Measurements from ENCODE around the gene TKTL1. TPM values are rescaled to one million over a fixed set of nuclear protein-coding genes. Genes with fewer than 3 reads are reported as not detected.

Gene TKTL1
- polyA plus RNA-seq, 1 donor (not counting 4 experiments of a cell fraction or from before 2014, with no cell fraction given): not detected

DNA sequence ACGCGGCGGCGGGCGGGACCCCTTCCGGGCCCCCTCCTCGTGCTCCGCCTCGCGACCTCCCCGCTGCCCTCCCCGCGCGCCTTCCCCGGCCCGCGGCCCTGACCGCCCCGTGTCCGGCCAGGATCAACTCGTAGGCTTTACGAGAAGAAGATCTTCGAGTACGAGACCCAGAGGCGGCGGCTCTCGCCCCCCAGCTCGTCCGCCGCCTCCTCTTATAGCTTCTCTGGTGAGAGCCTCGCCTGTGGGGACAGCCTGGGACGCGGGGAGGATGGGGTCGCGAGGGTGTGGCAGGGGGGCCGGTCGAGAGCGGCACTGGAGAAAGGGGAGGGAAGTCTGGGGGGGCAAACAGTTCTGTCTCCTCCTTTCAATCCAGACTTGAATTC, 84.0 kb downstream of the TKTL1 start:
- H3K9ac ChIP-seq (ENCODE audit: control insufficient read depth, extremely low read depth, insufficient read depth, low read length): peak overlapping the region; percentile 93
- H4K20me1 ChIP-seq (ENCODE audit: control insufficient read depth, extremely low read depth, insufficient read depth, low read length): no peaks in the 10 kb centered on the region
- H3K27ac ChIP-seq (ENCODE audit: control insufficient read depth, insufficient read depth, low read length): peak overlapping the region; percentile 83
- no peak for DNase-seq (ENCODE audit: low read depth, low spot score)
- H3K4me2 ChIP-seq (ENCODE audit: control insufficient read depth, extremely low read depth, insufficient read depth, low read depth, low read length): peak overlapping the region; percentile 68
- no peaks in the 10 kb centered on the region for H3K9me1 ChIP-seq (ENCODE audit: control insufficient read depth, extremely low read depth, insufficient read depth, low read length)
- H3K36me3 ChIP-seq (ENCODE audit: control insufficient read depth in 2 of 2, extremely low read depth in 1 of 2, insufficient read depth in 2 of 2, low read length in 2 of 2): peaks cover 1 to 10% of the 10 kb centered on the region in 2 experiments
- no peaks in the 10 kb centered on the region for H3K27me3 ChIP-seq (ENCODE audit: control insufficient read depth, extremely low read depth, insufficient read depth, low read length)
- TF ChIP-seq EZH2 (IDR thresholded peaks at IDR 0.05; ENCODE audit: low read length): no peak
- TF ChIP-seq CTCF (optimal IDR thresholded peaks at IDR 0.05 in 1 of 3, IDR thresholded peaks at IDR 0.05 in 1 of 3, conservative IDR thresholded peaks at IDR 0.05 in 1 of 3; ENCODE audit: extremely low read depth in 1 of 3, insufficient read depth in 2 of 3, low read length in 3 of 3): no peak
- no peak for FAIRE-seq
- H3K4me1 ChIP-seq (ENCODE audit: control insufficient read depth, extremely low read depth, insufficient read depth, low read length): peaks cover 14% of the 10 kb centered on the region
- peak overlapping the region; percentile 68 to 85 (median 70) for H3K4me3 ChIP-seq (ENCODE audit: control insufficient read depth in 2 of 3, extremely low read depth in 1 of 3, insufficient read depth in 2 of 3, low read depth in 1 of 3, low read length in 3 of 3)
- H3K9me3 ChIP-seq (ENCODE audit: control insufficient read depth, low read depth, low read length): no peaks in the 10 kb centered on the region
- H3K79me2 ChIP-seq (ENCODE audit: control insufficient read depth, insufficient read depth, low read length): peaks cover 13% of the 10 kb centered on the region
- no peak overlapping the region for H2AFZ ChIP-seq (ENCODE audit: control insufficient read depth, low read length)
- dilution Hi-C loops (cut with MboI; ENCODE audit: extremely low pct_ligation_motif_present, low sequenced_read_pairs): no loop called here

Other genes starting within 250 kb of the TKTL1 start
- gene MECP2, start 198.1 kb upstream of the TKTL1 start, polyA plus RNA-seq: 7.2 to 12.4 TPM (median 9.9 TPM) in 3 replicates
- gene OPN1LW, start 151.6 kb upstream of the TKTL1 start, polyA plus RNA-seq: not detected in 3 replicates
- gene OPN1MW, start 113.2 kb upstream of the TKTL1 start, polyA plus RNA-seq: not detected in 3 replicates
- not detected in 3 replicates for gene OPN1MW2, start 76.0 kb upstream of the TKTL1 start, polyA plus RNA-seq
- gene OPN1MW3, start 38.2 kb upstream of the TKTL1 start, polyA plus RNA-seq: not detected in 3 replicates
- gene TEX28, start 671 bp upstream of the TKTL1 start, polyA plus RNA-seq: not detected in 3 replicates
- gene FLNA, start 78.8 kb downstream of the TKTL1 start, polyA plus RNA-seq: 245 to 536 TPM (median 343 TPM) in 3 replicates
- 32.7 to 65.5 TPM (median 36.9 TPM) in 3 replicates for gene EMD, start 83.5 kb downstream of the TKTL1 start, polyA plus RNA-seq
- 2,926 to 3,552 TPM (median 3,414 TPM) in 3 replicates for gene RPL10, start 102.6 kb downstream of the TKTL1 start, polyA plus RNA-seq
- 16.7 to 37.6 TPM (median 17.1 TPM) in 3 replicates for gene DNASE1L1, start 113.5 kb downstream of the TKTL1 start, polyA plus RNA-seq
- 16.3 to 20.6 TPM (median 19.9 TPM) in 3 replicates for gene TAFAZZIN, start 115.7 kb downstream of the TKTL1 start, polyA plus RNA-seq
- gene ATP6AP1, start 132.9 kb downstream of the TKTL1 start, polyA plus RNA-seq: 42.4 to 85.5 TPM (median 74.1 TPM) in 3 replicates
- 61.8 to 96.4 TPM (median 75.3 TPM) in 3 replicates for gene GDI1, start 141.4 kb downstream of the TKTL1 start, polyA plus RNA-seq
- gene FAM50A, start 148.3 kb downstream of the TKTL1 start, polyA plus RNA-seq: 34.0 to 40.0 TPM (median 35.7 TPM) in 3 replicates
- 7.6 to 14.2 TPM (median 13.0 TPM) in 3 replicates for gene PLXNA3, start 162.5 kb downstream of the TKTL1 start, polyA plus RNA-seq
- 6.3 to 11.4 TPM (median 9.3 TPM) in 3 replicates for gene LAGE3, start 183.5 kb downstream of the TKTL1 start, polyA plus RNA-seq
- gene UBL4A, start 190.8 kb downstream of the TKTL1 start, polyA plus RNA-seq: 15.2 to 26.7 TPM (median 20.4 TPM) in 3 replicates
- 8.1 to 15.9 TPM (median 15.0 TPM) in 3 replicates for gene SLC10A3, start 194.8 kb downstream of the TKTL1 start, polyA plus RNA-seq
- 15.8 to 25.3 TPM (median 21.4 TPM) in 3 replicates for gene FAM3A, start 220.4 kb downstream of the TKTL1 start, polyA plus RNA-seq